HEK293 (cell line): ENCODE data around the gene NCDN.

Experiments
- CTCF ChIA-PET: fragments of 350-600 bp; formaldehyde crosslinking; extraction: SDS; loops from one replicate; lab custom pipeline; 2021; ENCODE audit warnings: antibody characterized with exemption; lab: Yijun Ruan, JAX
- POLR2A ChIA-PET: fragments of 300-600 bp; formaldehyde crosslinking; extraction: SDS; loops from one replicate; lab custom pipeline; 2020; ENCODE audit warnings: antibody characterized with exemption, inconsistent platforms; lab: Yijun Ruan, JAX
- H3K27ac ChIP-seq: fragments of 200-500 bp; sonication (Bioruptor generic); 2 replicates; pipeline ENCODE4 v1.5.1; 2014; ENCODE audit warnings: low read depth, low read length, control low read depth, inconsistent platforms; ENCODE audit errors: extremely low read depth
- H3K36me3 ChIP-seq, 2 experiments: fragments of 200-500 bp in 1 of 2; sonication (Bioruptor generic) in 1 of 2; 1 replicate in 1 of 2; 2 replicates in 1 of 2; pipeline ENCODE4 v1.5.1; 2014 to 2017; ENCODE audit warnings: inconsistent platforms in 2 of 2, low read length in 2 of 2; ENCODE audit not compliant: control insufficient read depth in 2 of 2, insufficient read depth in 1 of 2
- H3K4me1 ChIP-seq: fragments of 200-500 bp; sonication (Bioruptor generic); 2 replicates; pipeline ENCODE4 v1.5.1; 2014; ENCODE audit warnings: mild to moderate bottlenecking, low read length, inconsistent platforms; ENCODE audit not compliant: control insufficient read depth, insufficient read depth
- H3K4me3 ChIP-seq: 2 replicates; pipeline ENCODE4 v1.5.1; 2011; ENCODE audit warnings: low read depth, mild to moderate bottlenecking, control low read depth, low read length, moderate library complexity
- H3K9me3 ChIP-seq: fragments of 200-500 bp; sonication (Bioruptor generic); 2 replicates; pipeline ENCODE4 v1.5.1; 2014; ENCODE audit warnings: low read depth, low read length, inconsistent platforms; ENCODE audit not compliant: control insufficient read depth, insufficient read depth
- ATF2 ChIP-seq: fragments of 450-650 bp; formaldehyde crosslinking; IDR thresholded peaks from 2 replicates; pipeline ENCODE4 v1.5.1; 2016; ENCODE audit warnings: missing biosample characterization, missing genetic modification characterization, low read depth
- BCL11A ChIP-seq: fragments of 450-650 bp; formaldehyde crosslinking; IDR thresholded peaks from 2 replicates; pipeline ENCODE4 v1.5.1; 2016; ENCODE audit warnings: low read depth, missing biosample characterization, missing genetic modification characterization
- CTCF ChIP-seq: fragments of 450-650 bp; formaldehyde crosslinking; IDR thresholded peaks from 2 replicates; pipeline ENCODE4 v1.5.1; 2016; ENCODE audit warnings: missing biosample characterization, missing genetic modification characterization
- GFI1B ChIP-seq: fragments of 450-650 bp; formaldehyde crosslinking; IDR thresholded peaks from 2 replicates; pipeline ENCODE4 v1.5.1; 2016; ENCODE audit warnings: missing biosample characterization, missing genetic modification characterization
- MEIS1 ChIP-seq: sonication (generic); formaldehyde crosslinking; IDR thresholded peaks from 2 replicates; pipeline ENCODE4 v1.8.1; 2022; ENCODE audit warnings: missing genetic modification reagents, mild to moderate bottlenecking, borderline replicate concordance
- PRDM1 ChIP-seq: fragments of 450-650 bp; formaldehyde crosslinking; IDR thresholded peaks from 2 replicates; pipeline ENCODE4; 2016; ENCODE audit warnings: missing biosample characterization, missing genetic modification characterization
- PRDM10 ChIP-seq: fragments of 450-650 bp; formaldehyde crosslinking; IDR thresholded peaks from 2 replicates; pipeline ENCODE4 v1.5.1; 2016; ENCODE audit warnings: missing biosample characterization, missing genetic modification characterization
- ZBTB6 ChIP-seq: fragments of 450-650 bp; formaldehyde crosslinking; IDR thresholded peaks from 2 replicates; pipeline ENCODE4 v1.5.1; 2017; ENCODE audit warnings: missing biosample characterization, missing genetic modification characterization
- ZNF184 ChIP-seq: fragments of 450-650 bp; IDR thresholded peaks from 2 replicates; pipeline ENCODE4 v1.5.1; 2018; ENCODE audit warnings: missing biosample characterization, mild to moderate bottlenecking, missing genetic modification characterization
- ZNF19 ChIP-seq: fragments of 450-650 bp; formaldehyde crosslinking; IDR thresholded peaks from 2 replicates; pipeline ENCODE4; 2016; ENCODE audit warnings: missing biosample characterization, missing genetic modification characterization, low read depth
- ZNF214 ChIP-seq: fragments of 450-650 bp; formaldehyde crosslinking; IDR thresholded peaks from 2 replicates; pipeline ENCODE4 v1.5.1; 2017; ENCODE audit warnings: missing biosample characterization, mild to moderate bottlenecking, missing genetic modification characterization, borderline replicate concordance
- ZNF248 ChIP-seq: fragments of 450-650 bp; formaldehyde crosslinking; IDR thresholded peaks from 2 replicates; pipeline ENCODE4 v1.5.1; 2017; ENCODE audit warnings: missing biosample characterization, missing genetic modification characterization
- ZNF266 ChIP-seq: fragments of 450-650 bp; formaldehyde crosslinking; IDR thresholded peaks from 2 replicates; pipeline ENCODE4 v1.5.1; 2016; ENCODE audit warnings: missing biosample characterization, missing genetic modification characterization, low read depth
- ZNF350 ChIP-seq: fragments of 450-650 bp; formaldehyde crosslinking; IDR thresholded peaks from 2 replicates; pipeline ENCODE4 v1.5.0; 2017; ENCODE audit warnings: missing biosample characterization, mild to moderate bottlenecking, missing genetic modification characterization
- ZNF449 ChIP-seq: fragments of 450-650 bp; formaldehyde crosslinking; IDR thresholded peaks from 2 replicates; pipeline ENCODE4 v1.5.1; 2017; ENCODE audit warnings: missing biosample characterization, mild to moderate bottlenecking, missing genetic modification characterization, moderate library complexity
- ZNF529 ChIP-seq: fragments of 450-650 bp; formaldehyde crosslinking; IDR thresholded peaks from 2 replicates; pipeline ENCODE4 v1.5.1; 2017; ENCODE audit warnings: missing genetic modification characterization, missing biosample characterization; ENCODE audit not compliant: insufficient replicate concordance
- ZNF677 ChIP-seq: fragments of 450-650 bp; IDR thresholded peaks from 2 replicates; pipeline ENCODE4 v1.5.0; 2018; ENCODE audit warnings: missing biosample characterization, mild to moderate bottlenecking, missing genetic modification characterization, moderate library complexity
- ZSCAN5A ChIP-seq: fragments of 450-650 bp; formaldehyde crosslinking; IDR thresholded peaks from 2 replicates; pipeline ENCODE4 v1.5.1; 2016; ENCODE audit warnings: missing biosample characterization, missing genetic modification characterization
- TF ChIP-seq, protein P1 (sequence below): fragments of 450-650 bp; formaldehyde crosslinking; IDR thresholded peaks from 2 replicates; pipeline ENCODE4 v1.5.1; 2016; ENCODE audit warnings: missing biosample characterization, missing genetic modification characterization
- TF ChIP-seq, protein P2 (sequence below): fragments of 450-650 bp; formaldehyde crosslinking; IDR thresholded peaks from 2 replicates; pipeline ENCODE4 v1.5.1; 2016; ENCODE audit warnings: missing biosample characterization, missing genetic modification characterization
- TF ChIP-seq, protein P3 (sequence below): fragments of 450-650 bp; formaldehyde crosslinking; IDR thresholded peaks from 2 replicates; pipeline ENCODE4 v1.5.1; 2016; ENCODE audit warnings: missing biosample characterization, missing genetic modification characterization

NCDN gene

GRCh38 chr1:35557118-35557610 lies 435 bp upstream of the NCDN start, which contains the start of gene KIAA0319L:
Gene KIAA0319L (minus strand): TSS chr1:35557403. CDS start chr1:35554491, 2,912 bp downstream.
- ChIA-PET CTCF (interaction anchor here (0.6 to 2.6 kb wide), 2 partner anchors 113 to 170 kb away, joined by 3 to 10 read pairs; no protein-coding TSS in a partner anchor), POLR2A (interaction anchor here (0.5 to 2.0 kb wide), 13 partner anchors 12 to 1564 kb away, joined by 3 to 22 read pairs (median 3); partner anchors contain the start of genes CLSPN and TFAP2E)
- H3K27ac ChIP-seq, result peak within 1 kb of the TSS; percentile 96
- no peaks in the 10 kb centered on the region for H3K9me3 ChIP-seq
- H3K4me1 ChIP-seq, result peaks cover 27% of the 10 kb centered on the region
- peaks cover 12 to 52% of the 10 kb centered on the region in 2 experiments; a peak in 2 of 3 replicates for H3K36me3 ChIP-seq
- H3K4me3 ChIP-seq, result peak within 1 kb of the TSS; percentile 95
- no peak for TF ChIP-seq ZNF449
- TF ChIP-seq ZNF214, result no peak
- no peak for TF ChIP-seq ATF2 (tag by site-specific recombination)
- no peak for TF ChIP-seq MEIS1 (CRISPR knock-in tag)
- no peak for TF ChIP-seq ZNF19 (tag by site-specific recombination)
- TF ChIP-seq CTCF, result peak; percentile 43; the same call in 1 of the 2 replicates
- TF ChIP-seq PRDM1 (tag by site-specific recombination), result no peak
- no peak for TF ChIP-seq ZBTB6 (tag by site-specific recombination)
- TF ChIP-seq ZNF529 (tag by site-specific recombination), result no peak
- peak; percentile 25; the same call in 1 of the 2 replicates for TF ChIP-seq BCL11A (tag by site-specific recombination)
- no peak for TF ChIP-seq GFI1B
- no peak for TF ChIP-seq PRDM10 (tag by site-specific recombination)
- no peak for TF ChIP-seq ZNF266 (tag by site-specific recombination)
- no peak for TF ChIP-seq ZNF248 (tag by site-specific recombination)
- 0 out of 2 replicates have a peak, but pooled peaks have one; percentile 45 for TF ChIP-seq ZSCAN5A (tag by site-specific recombination)
- TF ChIP-seq, protein P1, sequence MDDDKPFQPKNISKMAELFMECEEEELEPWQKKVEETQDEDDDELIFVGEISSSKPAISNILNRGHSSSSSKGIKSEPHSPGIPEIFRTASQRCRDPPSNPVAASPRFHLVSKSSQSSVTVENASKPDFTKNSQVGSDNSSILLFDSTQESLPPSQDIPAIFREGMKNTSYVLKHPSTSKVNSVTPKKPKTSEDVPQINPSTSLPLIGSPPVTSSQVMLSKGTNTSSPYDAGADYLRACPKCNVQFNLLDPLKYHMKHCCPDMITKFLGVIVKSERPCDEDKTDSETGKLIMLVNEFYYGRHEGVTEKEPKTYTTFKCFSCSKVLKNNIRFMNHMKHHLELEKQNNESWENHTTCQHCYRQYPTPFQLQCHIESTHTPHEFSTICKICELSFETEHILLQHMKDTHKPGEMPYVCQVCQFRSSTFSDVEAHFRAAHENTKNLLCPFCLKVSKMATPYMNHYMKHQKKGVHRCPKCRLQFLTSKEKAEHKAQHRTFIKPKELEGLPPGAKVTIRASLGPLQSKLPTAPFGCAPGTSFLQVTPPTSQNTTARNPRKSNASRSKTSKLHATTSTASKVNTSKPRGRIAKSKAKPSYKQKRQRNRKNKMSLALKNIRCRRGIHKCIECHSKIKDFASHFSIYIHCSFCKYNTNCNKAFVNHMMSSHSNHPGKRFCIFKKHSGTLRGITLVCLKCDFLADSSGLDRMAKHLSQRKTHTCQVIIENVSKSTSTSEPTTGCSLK (tag by site-specific recombination), result no peak
- no peak for TF ChIP-seq ZNF350 (tag by site-specific recombination)
- TF ChIP-seq ZNF677 (tag by site-specific recombination), result no peak
- TF ChIP-seq, protein P2, sequence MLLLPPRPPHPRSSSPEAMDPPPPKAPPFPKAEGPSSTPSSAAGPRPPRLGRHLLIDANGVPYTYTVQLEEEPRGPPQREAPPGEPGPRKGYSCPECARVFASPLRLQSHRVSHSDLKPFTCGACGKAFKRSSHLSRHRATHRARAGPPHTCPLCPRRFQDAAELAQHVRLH (tag by site-specific recombination), result no peak
- no peak for TF ChIP-seq ZNF184 (tag by site-specific recombination)
- TF ChIP-seq, protein P3, sequence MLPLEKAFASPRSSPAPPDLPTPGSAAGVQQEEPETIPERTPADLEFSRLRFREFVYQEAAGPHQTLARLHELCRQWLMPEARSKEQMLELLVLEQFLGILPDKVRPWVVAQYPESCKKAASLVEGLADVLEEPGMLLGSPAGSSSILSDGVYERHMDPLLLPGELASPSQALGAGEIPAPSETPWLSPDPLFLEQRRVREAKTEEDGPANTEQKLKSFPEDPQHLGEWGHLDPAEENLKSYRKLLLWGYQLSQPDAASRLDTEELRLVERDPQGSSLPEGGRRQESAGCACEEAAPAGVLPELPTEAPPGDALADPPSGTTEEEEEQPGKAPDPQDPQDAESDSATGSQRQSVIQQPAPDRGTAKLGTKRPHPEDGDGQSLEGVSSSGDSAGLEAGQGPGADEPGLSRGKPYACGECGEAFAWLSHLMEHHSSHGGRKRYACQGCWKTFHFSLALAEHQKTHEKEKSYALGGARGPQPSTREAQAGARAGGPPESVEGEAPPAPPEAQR (tag by site-specific recombination), result 0 out of 2 replicates have a peak, but pooled peaks have one; percentile 24
